Choroid plexus epithelial cell (primary cell): Measurements from ENCODE around the gene GPLD1.

Experiments
- DNase-seq: peaks from one replicate; pipeline ENCODE4 v3.0.0-alpha.2; 2010; ENCODE audit warnings: low read depth
- H3K4me3 ChIP-seq: 2 replicates; pipeline ENCODE4 v1.5.1; 2011; ENCODE audit warnings: low read depth, mild to moderate bottlenecking, control low read depth, low read length, moderate library complexity
- TF ChIP-seq, protein P1 (sequence below): conservative IDR thresholded peaks from 2 replicates; pipeline ENCODE4 v1.5.1; 2011; ENCODE audit warnings: low read depth, mild to moderate bottlenecking, control low read depth, inconsistent platforms, low read length, moderate library complexity

GPLD1 gene

DNA sequence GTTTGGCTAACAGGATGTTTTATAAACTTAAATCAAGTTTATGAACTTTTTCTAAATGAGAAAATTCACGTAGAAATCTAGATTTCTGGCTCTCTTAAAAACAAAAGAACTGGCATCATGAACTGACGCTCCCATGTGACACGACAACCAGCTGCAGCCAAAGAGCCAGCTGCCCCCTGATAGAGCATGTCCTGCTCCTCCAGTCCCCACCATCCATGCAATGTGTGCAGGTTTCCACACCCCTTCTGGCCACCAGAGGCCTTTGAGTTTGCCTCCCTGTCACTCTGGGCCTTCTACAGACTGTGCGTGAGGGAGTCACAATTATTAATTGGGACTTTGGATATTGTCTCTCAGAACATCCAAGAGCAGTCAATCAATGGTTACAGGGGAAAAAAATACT is 1.6 kb upstream of the GPLD1 start:
- TF ChIP-seq, protein P1, sequence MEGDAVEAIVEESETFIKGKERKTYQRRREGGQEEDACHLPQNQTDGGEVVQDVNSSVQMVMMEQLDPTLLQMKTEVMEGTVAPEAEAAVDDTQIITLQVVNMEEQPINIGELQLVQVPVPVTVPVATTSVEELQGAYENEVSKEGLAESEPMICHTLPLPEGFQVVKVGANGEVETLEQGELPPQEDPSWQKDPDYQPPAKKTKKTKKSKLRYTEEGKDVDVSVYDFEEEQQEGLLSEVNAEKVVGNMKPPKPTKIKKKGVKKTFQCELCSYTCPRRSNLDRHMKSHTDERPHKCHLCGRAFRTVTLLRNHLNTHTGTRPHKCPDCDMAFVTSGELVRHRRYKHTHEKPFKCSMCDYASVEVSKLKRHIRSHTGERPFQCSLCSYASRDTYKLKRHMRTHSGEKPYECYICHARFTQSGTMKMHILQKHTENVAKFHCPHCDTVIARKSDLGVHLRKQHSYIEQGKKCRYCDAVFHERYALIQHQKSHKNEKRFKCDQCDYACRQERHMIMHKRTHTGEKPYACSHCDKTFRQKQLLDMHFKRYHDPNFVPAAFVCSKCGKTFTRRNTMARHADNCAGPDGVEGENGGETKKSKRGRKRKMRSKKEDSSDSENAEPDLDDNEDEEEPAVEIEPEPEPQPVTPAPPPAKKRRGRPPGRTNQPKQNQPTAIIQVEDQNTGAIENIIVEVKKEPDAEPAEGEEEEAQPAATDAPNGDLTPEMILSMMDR, result no peak
- DNase-seq, result no peak
- H3K4me3 ChIP-seq, result no peak overlapping the region

DNA sequence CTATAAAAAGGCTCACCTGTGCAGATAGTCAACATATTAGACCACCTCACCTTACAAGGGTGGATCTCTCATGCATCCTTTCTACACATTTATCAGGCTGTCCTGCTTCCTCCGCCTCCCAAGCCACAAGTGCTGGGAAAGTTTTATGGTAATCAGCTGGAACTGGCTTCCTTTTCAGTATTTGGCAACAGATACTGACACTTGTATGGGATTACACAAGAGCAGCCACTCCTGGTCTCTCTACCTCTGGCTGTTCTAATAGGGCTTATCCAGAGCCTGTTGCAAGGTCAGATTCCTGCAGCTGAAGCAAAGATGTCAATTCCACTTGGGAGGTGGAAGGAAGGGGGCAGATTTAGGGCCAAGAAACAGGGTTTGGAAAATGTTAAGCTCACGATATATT is 503 bp upstream of the GPLD1 start:
- TF ChIP-seq, protein P1, result no peak
- H3K4me3 ChIP-seq, result no peak overlapping the region
- peak; percentile 65 for DNase-seq

DNA sequence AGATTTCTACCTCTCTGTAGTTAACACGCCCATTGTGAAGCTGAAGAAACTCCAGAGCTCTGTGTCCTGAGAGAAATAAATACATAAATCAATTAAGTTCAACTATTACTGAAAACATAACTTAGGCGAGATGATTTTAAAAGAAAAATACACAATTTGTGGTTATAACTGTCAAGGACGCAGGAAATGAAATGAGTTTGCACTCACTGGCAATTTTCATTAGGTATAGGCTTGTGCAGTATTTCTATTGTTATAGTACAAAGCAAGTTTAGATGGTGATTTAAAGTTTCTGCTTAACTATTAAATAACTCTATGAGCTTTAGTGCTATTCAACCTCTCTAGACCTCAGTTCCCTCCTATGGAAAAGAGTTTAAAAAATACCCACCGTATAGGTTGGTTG is 3.3 kb downstream of the GPLD1 start:
- no peak for DNase-seq
- H3K4me3 ChIP-seq, result no peak overlapping the region
- TF ChIP-seq, protein P1, result no peak

DNA sequence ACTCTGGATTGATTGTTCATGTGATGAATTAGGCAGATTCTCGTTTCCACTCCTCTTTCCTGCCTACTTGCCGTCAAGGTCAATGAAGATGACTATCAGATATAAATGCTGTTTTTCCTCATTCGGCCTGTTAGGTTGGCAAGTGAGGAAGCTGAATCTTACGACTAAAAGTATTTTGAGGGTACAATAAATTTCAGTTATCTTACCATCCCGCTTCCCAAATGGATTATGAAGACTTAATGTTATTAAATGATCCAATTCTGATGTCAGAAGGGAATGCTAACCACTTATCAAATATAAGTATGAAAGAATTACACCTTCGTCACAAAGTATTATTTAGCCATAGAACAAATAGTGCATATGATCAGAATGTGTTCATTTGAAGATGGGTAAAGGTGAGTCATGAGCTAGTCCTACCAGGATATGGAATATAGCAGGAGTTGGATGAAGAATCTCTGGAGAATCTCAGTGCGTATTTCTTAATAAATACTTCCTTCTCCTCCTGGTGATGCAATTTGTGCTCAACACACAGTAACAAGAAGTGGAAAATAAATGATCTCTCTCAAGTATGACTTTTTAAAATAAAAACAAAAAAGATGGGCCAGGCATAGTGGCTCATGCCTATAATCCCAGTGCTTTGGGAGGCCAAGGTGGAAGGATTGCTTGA is 4.6 kb downstream of the GPLD1 start:
- peak; percentile 28 for DNase-seq
- no peak overlapping the region for H3K4me3 ChIP-seq
- TF ChIP-seq, protein P1, result no peak

DNA sequence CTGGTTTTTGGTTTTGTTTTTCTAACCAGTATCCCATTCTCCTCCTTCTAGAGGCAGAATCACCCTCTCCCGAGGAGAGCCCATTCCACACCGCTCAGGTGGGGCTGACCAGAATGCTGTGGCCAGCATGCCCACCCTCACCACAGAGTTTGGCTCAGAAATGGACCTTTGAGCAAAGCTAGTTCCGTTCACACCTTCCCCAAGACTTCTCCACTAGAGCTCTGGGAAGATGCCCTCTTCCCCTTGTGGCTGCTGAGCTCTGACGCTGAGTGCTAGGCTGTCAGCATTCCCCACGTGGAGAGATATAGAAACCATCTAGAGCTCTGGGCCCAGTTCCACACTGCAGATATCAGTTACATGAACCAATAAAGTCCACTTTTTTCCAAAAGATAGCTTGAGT is 7.9 kb downstream of the GPLD1 start:
- H3K4me3 ChIP-seq, result no peak overlapping the region
- DNase-seq, result peak; percentile 39
- TF ChIP-seq, protein P1, result no peak

DNA sequence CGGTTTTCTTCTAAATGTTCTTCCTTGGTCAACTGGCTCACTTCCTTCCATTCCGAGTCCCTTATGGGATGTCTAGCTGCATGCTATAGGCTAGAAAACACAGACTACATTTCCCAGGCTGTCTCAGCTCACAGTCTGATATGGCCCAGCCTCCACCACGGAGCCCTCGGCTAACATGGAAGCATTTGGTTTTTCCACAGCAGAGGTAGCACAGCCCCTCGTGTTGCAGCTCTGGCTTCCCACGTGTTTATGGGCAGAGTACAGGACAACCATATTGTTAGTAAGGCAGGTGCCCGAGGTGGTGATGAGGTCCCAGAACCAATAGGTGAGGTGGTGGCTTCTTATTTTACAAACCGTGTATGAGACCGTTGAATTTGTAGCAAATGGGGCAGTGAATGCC is 8.7 kb downstream of the GPLD1 start:
- DNase-seq, result no peak
- no peak overlapping the region for H3K4me3 ChIP-seq
- TF ChIP-seq, protein P1, result no peak

DNA sequence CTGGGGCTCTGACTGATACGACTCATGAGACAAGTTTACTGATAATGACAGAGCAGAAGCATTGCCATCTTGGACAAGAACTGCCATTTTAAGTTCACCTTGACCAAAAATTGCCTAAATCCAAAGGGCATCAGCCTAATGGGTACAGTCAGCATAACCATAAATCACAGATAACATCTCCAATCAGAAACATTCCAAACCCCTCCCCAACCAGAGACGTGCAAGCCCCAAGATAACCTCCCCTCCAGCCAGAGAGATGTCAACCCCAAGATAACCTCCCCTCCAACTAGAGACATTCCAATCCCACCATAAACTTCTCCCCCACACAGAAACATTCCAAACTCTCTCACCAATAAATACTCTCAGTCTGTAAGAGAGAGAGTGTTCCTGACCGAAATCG is 10.5 kb downstream of the GPLD1 start:
- TF ChIP-seq, protein P1, result no peak
- no peak for DNase-seq
- H3K4me3 ChIP-seq, result no peak overlapping the region
